Measurements from ENCODE around the gene RYR2.

Gene RYR2

GRCh38 chr1:237664348-237664747, 622.4 kb downstream of the RYR2 start:
- DNase-seq (ENCODE audit: low read depth in 2 of 2): no peak

GRCh38 chr1:237670302-237670701, 628.3 kb downstream of the RYR2 start:
- no peak for DNase-seq (ENCODE audit: low read depth in 2 of 2)

GRCh38 chr1:237671262-237671661, 629.3 kb downstream of the RYR2 start:
- DNase-seq (ENCODE audit: low read depth in 2 of 2): no peak

GRCh38 chr1:237671935-237672334, 630.0 kb downstream of the RYR2 start:
- DNase-seq (ENCODE audit: low read depth in 2 of 2): no peak

- no peak for DNase-seq (ENCODE audit: low read depth in 2 of 2)
Observed at GRCh38 chr1:237672748-237673147, 630.8 kb downstream of the RYR2 start.

GRCh38 chr1:237673631-237674030, 631.6 kb downstream of the RYR2 start:
- DNase-seq (ENCODE audit: low read depth in 2 of 2): no peak

GRCh38 chr1:237677979-237678378, 636.0 kb downstream of the RYR2 start:
- no peak for DNase-seq (ENCODE audit: low read depth in 2 of 2)

GRCh38 chr1:237679687-237680086, 637.7 kb downstream of the RYR2 start:
- DNase-seq (ENCODE audit: low read depth in 2 of 2): no peak

- no peak for DNase-seq (ENCODE audit: low read depth in 2 of 2)
Observed at GRCh38 chr1:237681210-237681609, 639.2 kb downstream of the RYR2 start.

- no peak for DNase-seq (ENCODE audit: low read depth in 2 of 2)
Observed at GRCh38 chr1:237684236-237684635, 642.3 kb downstream of the RYR2 start.

GRCh38 chr1:237685551-237685950, 643.6 kb downstream of the RYR2 start:
- no peak for DNase-seq (ENCODE audit: low read depth in 2 of 2)

- no peak for DNase-seq (ENCODE audit: low read depth in 2 of 2)
Observed at GRCh38 chr1:237687804-237688203, 645.8 kb downstream of the RYR2 start.

- no peak for DNase-seq (ENCODE audit: low read depth in 2 of 2)
Observed at GRCh38 chr1:237690656-237691055, 648.7 kb downstream of the RYR2 start.

- no peak for DNase-seq (ENCODE audit: low read depth in 2 of 2)
Observed at GRCh38 chr1:237692255-237692654, 650.3 kb downstream of the RYR2 start.

GRCh38 chr1:237695878-237696277, 653.9 kb downstream of the RYR2 start:
- no peak for DNase-seq (ENCODE audit: low read depth in 2 of 2)

GRCh38 chr1:237700181-237700580, 658.2 kb downstream of the RYR2 start:
- no peak for DNase-seq (ENCODE audit: low read depth in 2 of 2)

GRCh38 chr1:237701534-237701933, 659.5 kb downstream of the RYR2 start:
- no peak for DNase-seq (ENCODE audit: low read depth in 2 of 2)

- DNase-seq (ENCODE audit: low read depth in 2 of 2): no peak
Observed at GRCh38 chr1:237702161-237702560, 660.2 kb downstream of the RYR2 start.

- no peak for DNase-seq (ENCODE audit: low read depth in 2 of 2)
Observed at GRCh38 chr1:237705462-237705861, 663.5 kb downstream of the RYR2 start.

- DNase-seq (ENCODE audit: low read depth in 2 of 2): no peak
Observed at GRCh38 chr1:237709355-237709754, 667.4 kb downstream of the RYR2 start.

- DNase-seq (ENCODE audit: low read depth in 2 of 2): no peak
Observed at GRCh38 chr1:237711281-237711680, 669.3 kb downstream of the RYR2 start.

- DNase-seq (ENCODE audit: low read depth in 2 of 2): no peak
Observed at GRCh38 chr1:237712082-237712481, 670.1 kb downstream of the RYR2 start.

- no peak for DNase-seq (ENCODE audit: low read depth in 2 of 2)
Observed at GRCh38 chr1:237712586-237713157, 670.7 kb downstream of the RYR2 start.

- DNase-seq (ENCODE audit: low read depth in 2 of 2): no peak
Observed at GRCh38 chr1:237713916-237714315, 671.9 kb downstream of the RYR2 start.

Data from stimulated activated CD4-positive, alpha-beta T cell treated with anti-CD3 and anti-CD28 coated beads, Interleukin-12 subunit alpha, Interleukin-12 subunit beta, amount 100 ng/mL, for 24 hours (primary cell).